Adipose tissue (tissue), 3 donors: Measurements from ENCODE around the gene LRRC53. TPM values are rescaled to one million over a fixed set of nuclear protein-coding genes. Genes with fewer than 3 reads are reported as not detected.

ENCODE experiments used
- polyA plus RNA-seq, 3 donors: library from polyadenylated mRNA; stranded (reverse); fragments of 200-250 nt; gene quantifications; one replicate each; pipeline ENCODE4 v1.2.3, GENCODE V29; 2013
- donor health status: healthy with polysubstance abuse.
- donor health status: Bipolar disorder and iron deficiency.
- donor health status: healthy.

The LRRC53 gene
- polyA plus RNA-seq, 3 donors, result not detected

Other genes with a start within 250 kb of the LRRC53 start
- gene ERICH3, start 161.2 kb upstream of the LRRC53 start, polyA plus RNA-seq, result under 1 TPM in 2 of 3 donors, not detected in 1; 0.05 to 0.11 TPM
- gene CRYZ, start 220.4 kb upstream of the LRRC53 start, polyA plus RNA-seq, result 10 to 100 TPM; 21.4 to 30.2 (median 26.3) TPM
- gene TYW3, start 220.5 kb upstream of the LRRC53 start, polyA plus RNA-seq, result 10 to 100 TPM in 2 of 3 donors, 1 to 10 TPM in 1; 4.7 to 15.6 (median 10.5) TPM